Colonic mucosa (tissue), 4 donors: Measurements from ENCODE around the gene DNM3. TPM values are rescaled to one million over a fixed set of nuclear protein-coding genes. Genes with fewer than 3 reads are reported as not detected.

Source experiments
- DNase-seq: peaks from one replicate; pipeline ENCODE4 v3.0.0-alpha.2; 2020
- H3K27ac ChIP-seq: fragments of 200-600 bp; one replicate; pipeline ENCODE4 v1.8.0; 2021
- H3K27me3 ChIP-seq: fragments of 200-600 bp; one replicate; pipeline ENCODE4 v1.8.0; 2021
- H3K36me3 ChIP-seq: fragments of 200-600 bp; one replicate; pipeline ENCODE4 v1.8.0; 2021
- H3K4me1 ChIP-seq: fragments of 200-600 bp; one replicate; pipeline ENCODE4 v1.8.0; 2021; ENCODE audit warnings: mild to moderate bottlenecking
- H3K4me3 ChIP-seq: fragments of 200-600 bp; one replicate; pipeline ENCODE4 v1.8.0; 2021
- H3K9ac ChIP-seq, 2 donors: one replicate each; pipeline ENCODE4 v1.7.0; 2013; ENCODE audit warnings: control low read depth in 2 of 2, low read depth in 2 of 2, low read length in 2 of 2
- H3K9me3 ChIP-seq: fragments of 200-600 bp; one replicate; pipeline ENCODE4 v1.8.0; 2021
- CTCF ChIP-seq: fragments of 200-600 bp; IDR thresholded peaks from one replicate; pipeline ENCODE4 v1.8.0; 2022; ENCODE audit warnings: antibody characterized with exemption, mild to moderate bottlenecking
- intact Hi-C: fragments of 100-400 bp; cut with DNase I; formaldehyde crosslinking; loops from one replicate; pipeline ENCODE4 v1.14.1; 2022
- total RNA-seq, 2 donors: library from RNA; stranded (reverse); fragmentation: NEBNext Ultra II Directional in 1 of 2; extraction: Animal tissue kit (Norgen Biotek cat#: 25700) in 1 of 2; gene quantifications; one replicate each; pipeline ENCODE4 v1.2.1, GENCODE V29; 2021
- donor health status: healthy.
- donor health status: DM: no; HTN: no; CAD: no.
- donor health status: DM: no; HTN: no; CAD: no.

Gene DNM3
- total RNA-seq, 2 donors from 2014 or later, result 1.7 to 2.6 TPM

DNA sequence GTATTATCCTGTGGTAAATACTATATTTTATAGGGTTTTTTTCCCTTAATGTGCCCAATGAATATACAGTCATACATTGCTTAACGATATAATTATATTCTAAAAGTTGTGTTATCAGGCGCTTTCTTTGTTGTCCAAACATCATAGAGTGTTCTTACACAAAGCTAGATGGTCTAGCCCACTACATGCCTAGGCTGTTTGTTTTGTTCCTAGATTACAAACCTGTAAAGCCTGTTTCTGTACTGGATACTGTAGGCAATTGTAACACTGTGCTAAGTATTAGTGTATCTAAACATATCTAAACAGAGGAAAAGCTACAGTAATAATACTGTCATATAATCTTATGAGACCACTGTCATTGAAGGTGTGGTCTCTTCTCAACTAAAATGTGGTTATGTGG, 336.6 kb downstream of the DNM3 start:
- no peak for TF ChIP-seq CTCF
- H3K9ac ChIP-seq, result no peak overlapping the region

DNA sequence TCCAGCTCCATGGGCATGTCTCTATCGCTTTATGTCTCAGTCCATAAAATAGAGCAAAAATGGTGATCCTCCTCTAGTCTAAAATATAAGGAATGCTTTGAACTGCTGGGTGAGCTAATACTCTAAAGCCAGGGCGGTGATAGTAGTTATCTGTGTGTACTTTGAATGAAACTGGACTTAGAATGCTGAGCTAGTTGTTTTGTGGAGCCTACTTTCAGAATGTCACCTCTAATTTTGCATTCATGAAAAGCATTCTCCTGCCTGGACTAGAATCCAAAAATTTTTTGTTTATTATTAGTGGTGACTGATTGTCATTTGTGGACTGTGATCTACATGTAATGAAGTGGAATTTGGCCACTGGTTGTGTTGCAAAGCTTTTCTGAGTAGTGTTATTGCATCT, 337.6 kb downstream of the DNM3 start:
- no peak overlapping the region for H3K27ac ChIP-seq
- intact Hi-C loops, result no loop called here
- DNase-seq, result no peak
- H3K4me1 ChIP-seq, result peaks cover 3% of the 10 kb centered on the region
- no peak overlapping the region for H3K9ac ChIP-seq
- H3K27me3 ChIP-seq, result no peaks in the 10 kb centered on the region
- H3K36me3 ChIP-seq, result no peaks in the 10 kb centered on the region
- no peak for TF ChIP-seq CTCF
- no peaks in the 10 kb centered on the region for H3K9me3 ChIP-seq
- no peak overlapping the region for H3K4me3 ChIP-seq

More for the DNA sequence above, 336.6 kb downstream of the DNM3 start:
- H3K36me3 ChIP-seq, result no peaks in the 10 kb centered on the region
- H3K27me3 ChIP-seq, result no peaks in the 10 kb centered on the region
- H3K27ac ChIP-seq, result no peak overlapping the region
- intact Hi-C loops, result no loop called here
- peaks cover 3% of the 10 kb centered on the region for H3K4me1 ChIP-seq
- H3K4me3 ChIP-seq, result no peak overlapping the region
- no peaks in the 10 kb centered on the region for H3K9me3 ChIP-seq
- DNase-seq, result no peak

- Histone ChIP-seq H3K27me3 (no peaks in the 10 kb centered on the region), H3K27ac (no peak overlapping the region), H3K9me3 (no peaks in the 10 kb centered on the region), H3K36me3 (no peaks in the 10 kb centered on the region), H3K9ac (no peak overlapping the region), H3K4me1 (peaks cover 3% of the 10 kb centered on the region), H3K4me3 (no peak overlapping the region)
- intact Hi-C loops, result no loop called here
- no peak for DNase-seq
- TF ChIP-seq CTCF, result no peak
These were observed 338.6 kb downstream of the DNM3 start for GRCh38 chr1:172179918-172180317.

DNA sequence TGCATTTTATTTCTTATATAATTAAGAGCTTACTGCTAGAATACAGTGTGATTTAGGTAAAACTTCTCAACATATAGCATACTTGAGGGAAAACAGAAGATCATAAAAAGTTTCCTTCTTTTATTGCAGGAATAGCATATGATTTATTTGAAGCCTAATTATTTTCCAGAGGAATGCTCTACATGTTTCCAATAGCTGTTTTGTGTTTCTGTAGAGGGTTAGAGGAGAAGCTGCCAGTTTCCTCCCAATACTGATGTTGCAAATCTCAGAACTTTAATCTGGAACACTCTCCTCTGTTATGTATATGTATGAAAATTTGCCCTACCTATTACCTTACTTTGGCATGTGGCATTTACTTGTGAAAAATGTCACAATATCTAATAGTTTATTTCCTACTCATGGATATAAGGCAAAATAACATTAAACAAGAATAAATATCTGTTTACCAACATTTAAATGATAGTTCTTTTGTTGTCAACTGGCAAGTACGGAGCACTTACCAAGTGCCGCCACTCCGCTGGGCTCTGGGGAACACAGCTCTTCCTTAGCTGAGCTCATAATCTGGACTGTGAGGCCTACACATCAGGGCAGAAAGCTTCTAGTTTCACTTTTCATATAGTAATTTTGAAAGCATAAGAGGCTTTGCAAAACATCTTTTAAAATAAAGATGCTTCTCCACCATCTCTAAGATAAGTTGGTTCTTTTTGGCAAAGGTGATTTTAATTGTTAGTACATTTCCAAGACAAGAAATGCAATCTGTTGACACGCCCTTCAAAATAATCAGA, 339.4 kb downstream of the DNM3 start:
- Histone ChIP-seq H3K27ac (peak overlapping the region; percentile 73), H3K4me1 (peaks cover 3% of the 10 kb centered on the region), H3K9ac (peak overlapping the region; percentile 14 to 24), H3K36me3 (no peaks in the 10 kb centered on the region), H3K4me3 (no peak overlapping the region), H3K9me3 (no peaks in the 10 kb centered on the region), H3K27me3 (no peaks in the 10 kb centered on the region)
- intact Hi-C loops, result no loop called here
- no peak for TF ChIP-seq CTCF
- peak; percentile 31 for DNase-seq

GRCh38 chr1:172184506-172185191, 343.4 kb downstream of the DNM3 start:
- H3K9me3 ChIP-seq, result no peaks in the 10 kb centered on the region
- TF ChIP-seq CTCF, result no peak
- H3K9ac ChIP-seq, result no peak overlapping the region
- H3K4me3 ChIP-seq, result no peak overlapping the region
- intact Hi-C loops, result no loop called here
- H3K36me3 ChIP-seq, result no peaks in the 10 kb centered on the region
- no peak for DNase-seq
- no peak overlapping the region for H3K27ac ChIP-seq
- peaks cover 3% of the 10 kb centered on the region for H3K4me1 ChIP-seq
- H3K27me3 ChIP-seq, result no peaks in the 10 kb centered on the region
